Coronary artery (tissue), 2 donors: ENCODE measurements around the gene PSMB2.

Source experiments
- DNase-seq: peaks from one replicate; pipeline ENCODE4 v3.0.0-alpha.2; 2017; ENCODE audit warnings: low spot score
- H3K27ac ChIP-seq, 2 donors: fragments of 200-600 bp; sonication (generic); one replicate each; pipeline ENCODE4 v1.5.1; 2016 to 2019
- H3K4me3 ChIP-seq: fragments of 200-600 bp; sonication (generic); 2 replicates; pipeline ENCODE4 v1.5.1; 2016; ENCODE audit warnings: mild to moderate bottlenecking, moderate library complexity
- CTCF ChIP-seq: fragments of 200-600 bp; sonication (generic); IDR thresholded peaks from one replicate; pipeline ENCODE4 v1.5.1; 2019; ENCODE audit warnings: antibody characterized with exemption

PSMB2 gene

DNA sequence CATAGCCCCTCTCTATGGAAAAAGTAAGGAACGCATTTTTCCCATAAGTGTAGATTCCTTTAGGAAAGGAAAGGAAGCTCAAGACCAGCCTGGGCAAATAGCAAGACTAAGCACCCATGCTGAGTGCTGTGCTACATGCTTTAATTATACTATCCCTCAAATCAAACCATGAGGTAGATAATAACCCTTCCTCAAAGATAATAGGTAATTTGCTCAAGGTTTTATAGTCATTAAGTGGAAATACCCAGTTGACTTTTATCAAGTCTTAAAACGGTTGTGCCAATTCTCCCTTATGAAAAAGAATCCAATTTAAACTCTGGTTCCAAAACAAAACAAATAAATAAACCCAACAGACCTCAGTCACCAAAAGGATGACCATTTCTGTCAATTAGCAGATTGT lies 87.5 kb downstream of the PSMB2 start:
- Histone ChIP-seq H3K4me3 (no peak overlapping the region), H3K27ac (no peak overlapping the region)
- no peak for TF ChIP-seq CTCF
- no peak for DNase-seq
